GM12878 (cell line): ENCODE results near the gene ADARB1.

Experiments
- CREB1 ChIP-seq: IDR thresholded peaks from 2 replicates; pipeline ENCODE4 v1.6.1; 2012; ENCODE audit warnings: low read depth, mild to moderate bottlenecking, inconsistent platforms
- EZH2 ChIP-seq: IDR thresholded peaks from 2 replicates; pipeline ENCODE4 v1.6.1; 2012; ENCODE audit warnings: low read depth, mild to moderate bottlenecking, control low read depth, inconsistent platforms, low read length, borderline replicate concordance; ENCODE audit not compliant: control insufficient read depth
- HDAC6 ChIP-seq: fragments of 200-600 bp; sonication (generic); IDR thresholded peaks from one replicate; pipeline ENCODE4 v1.8.0; 2017; ENCODE audit warnings: antibody characterized with exemption; ENCODE audit not compliant: unreplicated experiment
- KDM1A ChIP-seq: fragments of 200-600 bp; sonication (generic); IDR thresholded peaks from 2 replicates; pipeline ENCODE4 v1.6.1; 2016; ENCODE audit warnings: borderline replicate concordance
- POLR2A ChIP-seq: IDR thresholded peaks from 2 replicates; pipeline ENCODE4 v1.6.1; 2011; ENCODE audit warnings: low read depth, mild to moderate bottlenecking, low read length
- SIX5 ChIP-seq: IDR thresholded peaks from 2 replicates; pipeline ENCODE4 v1.6.1; 2011; ENCODE audit warnings: mild to moderate bottlenecking, low read depth, low read length, moderate library complexity; ENCODE audit not compliant: severe bottlenecking
- TAF1 ChIP-seq: IDR thresholded peaks from 2 replicates; pipeline ENCODE4 v1.6.1; 2011; ENCODE audit warnings: mild to moderate bottlenecking, low read depth, low read length, borderline replicate concordance
- ZNF274 ChIP-seq: IDR thresholded peaks from one replicate; pipeline ENCODE4 v1.8.0; 2011; ENCODE audit not compliant: insufficient read length, insufficient read depth
- TF ChIP-seq, protein P1 (sequence below): fragments of 450-650 bp; IDR thresholded peaks from 2 replicates; pipeline ENCODE4 v1.6.1; 2014; ENCODE audit warnings: mild to moderate bottlenecking
- TF ChIP-seq, protein P2 (sequence below), 3 experiments: IDR thresholded peaks in 2 of 3; conservative IDR thresholded peaks in 1 of 3; 2 replicates each; pipeline ENCODE4 v1.5.1; 2011; ENCODE audit warnings: low read depth in 3 of 3, low read length in 3 of 3, mild to moderate bottlenecking in 3 of 3, control low read depth in 2 of 3, moderate library complexity in 2 of 3, inconsistent platforms in 1 of 3, mixed read lengths in 1 of 3; ENCODE audit not compliant: control insufficient read depth in 2 of 3, insufficient read depth in 1 of 3; ENCODE audit errors: extremely low read depth in 1 of 3

DNA sequence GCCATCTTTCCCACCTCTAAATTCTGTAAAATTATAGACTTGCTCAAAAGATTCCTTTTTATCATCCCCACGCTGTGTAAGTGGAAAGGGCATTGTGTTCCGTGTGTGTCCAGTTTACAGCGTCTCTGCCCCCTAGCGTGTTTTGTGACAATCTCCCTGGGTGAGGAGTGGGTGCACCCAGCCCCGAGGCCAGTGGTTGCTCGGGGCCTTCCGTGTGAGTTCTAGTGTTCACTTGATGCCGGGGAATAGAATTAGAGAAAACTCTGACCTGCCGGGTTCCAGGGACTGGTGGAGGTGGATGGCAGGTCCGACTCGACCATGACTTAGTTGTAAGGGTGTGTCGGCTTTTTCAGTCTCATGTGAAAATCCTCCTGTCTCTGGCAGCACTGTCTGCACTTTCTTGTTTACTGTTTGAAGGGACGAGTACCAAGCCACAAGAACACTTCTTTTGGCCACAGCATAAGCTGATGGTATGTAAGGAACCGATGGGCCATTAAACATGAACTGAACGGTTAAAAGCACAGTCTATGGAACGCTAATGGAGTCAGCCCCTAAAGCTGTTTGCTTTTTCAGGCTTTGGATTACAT is 151.5 kb downstream of the ADARB1 start:
- TF ChIP-seq EZH2: no peak
- no peak for TF ChIP-seq CREB1
- TF ChIP-seq HDAC6: no peak
- no peak for TF ChIP-seq ZNF274
- no peak for TF ChIP-seq KDM1A
- no peak for TF ChIP-seq SIX5
- TF ChIP-seq POLR2A: no peak
- TF ChIP-seq, protein P1, sequence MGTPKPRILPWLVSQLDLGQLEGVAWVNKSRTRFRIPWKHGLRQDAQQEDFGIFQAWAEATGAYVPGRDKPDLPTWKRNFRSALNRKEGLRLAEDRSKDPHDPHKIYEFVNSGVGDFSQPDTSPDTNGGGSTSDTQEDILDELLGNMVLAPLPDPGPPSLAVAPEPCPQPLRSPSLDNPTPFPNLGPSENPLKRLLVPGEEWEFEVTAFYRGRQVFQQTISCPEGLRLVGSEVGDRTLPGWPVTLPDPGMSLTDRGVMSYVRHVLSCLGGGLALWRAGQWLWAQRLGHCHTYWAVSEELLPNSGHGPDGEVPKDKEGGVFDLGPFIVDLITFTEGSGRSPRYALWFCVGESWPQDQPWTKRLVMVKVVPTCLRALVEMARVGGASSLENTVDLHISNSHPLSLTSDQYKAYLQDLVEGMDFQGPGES: no peak
- TF ChIP-seq, protein P2, sequence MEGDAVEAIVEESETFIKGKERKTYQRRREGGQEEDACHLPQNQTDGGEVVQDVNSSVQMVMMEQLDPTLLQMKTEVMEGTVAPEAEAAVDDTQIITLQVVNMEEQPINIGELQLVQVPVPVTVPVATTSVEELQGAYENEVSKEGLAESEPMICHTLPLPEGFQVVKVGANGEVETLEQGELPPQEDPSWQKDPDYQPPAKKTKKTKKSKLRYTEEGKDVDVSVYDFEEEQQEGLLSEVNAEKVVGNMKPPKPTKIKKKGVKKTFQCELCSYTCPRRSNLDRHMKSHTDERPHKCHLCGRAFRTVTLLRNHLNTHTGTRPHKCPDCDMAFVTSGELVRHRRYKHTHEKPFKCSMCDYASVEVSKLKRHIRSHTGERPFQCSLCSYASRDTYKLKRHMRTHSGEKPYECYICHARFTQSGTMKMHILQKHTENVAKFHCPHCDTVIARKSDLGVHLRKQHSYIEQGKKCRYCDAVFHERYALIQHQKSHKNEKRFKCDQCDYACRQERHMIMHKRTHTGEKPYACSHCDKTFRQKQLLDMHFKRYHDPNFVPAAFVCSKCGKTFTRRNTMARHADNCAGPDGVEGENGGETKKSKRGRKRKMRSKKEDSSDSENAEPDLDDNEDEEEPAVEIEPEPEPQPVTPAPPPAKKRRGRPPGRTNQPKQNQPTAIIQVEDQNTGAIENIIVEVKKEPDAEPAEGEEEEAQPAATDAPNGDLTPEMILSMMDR (IDR thresholded peaks at IDR 0.05 in 2 of 3, conservative IDR thresholded peaks at IDR 0.05 in 1 of 3; ENCODE audit: control insufficient read depth in 2 of 3, extremely low read depth in 1 of 3, insufficient read depth in 1 of 3, low read depth in 3 of 3, low read length in 3 of 3): no peak
- TF ChIP-seq TAF1: no peak
